ENCODE measurements around the gene AFF3. TPM values are rescaled to one million over a fixed set of nuclear protein-coding genes. Genes with fewer than 3 reads are reported as not detected.

Gene AFF3
- total and polyA plus RNA-seq, 10 of the 15 experiments (the other 5 are each of a cell fraction or from before 2014, with no cell fraction given): 0.26 to 5.5 (median 3.0) TPM

DNA sequence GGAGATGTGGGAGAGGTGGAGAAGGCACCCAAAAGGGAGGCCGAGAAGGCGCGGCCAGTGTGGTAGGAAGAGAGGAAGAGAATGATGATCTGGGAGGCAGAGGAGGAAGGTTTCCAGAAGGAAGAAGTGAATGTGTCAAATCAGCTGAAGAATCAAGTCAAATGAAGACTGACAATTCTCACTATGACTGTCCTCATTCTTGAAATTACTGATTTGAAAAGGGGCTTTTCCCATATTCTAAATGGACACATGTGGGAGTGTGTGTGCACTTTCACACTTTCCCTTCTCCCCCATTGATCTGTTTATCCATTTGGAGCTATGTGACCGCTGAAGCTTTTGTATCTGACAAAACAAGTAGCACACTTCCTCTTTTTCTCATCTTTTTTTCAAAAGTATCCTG, 6.1 kb downstream of the AFF3 start:
- ChIA-PET CTCF (no interaction called here), RAD21 (ENCODE audit: unreplicated experiment) (no interaction called here), POLR2A (no interaction called here), SMC1A (ENCODE audit: uncharacterized antibody, unreplicated experiment) (no interaction called here)
- Histone ChIP-seq H3K4me2 (ENCODE audit: control insufficient read depth, insufficient read depth) (no peak overlapping the region), H3K4me1 (ENCODE audit: control insufficient read depth, insufficient read depth, low read length) (peaks cover 20% of the 10 kb centered on the region), H3K27me3 (replicated peaks in 1 of 2; ENCODE audit: control insufficient read depth in 2 of 2, insufficient read depth in 2 of 2, low read length in 1 of 2) (peaks cover 0 to 3% of the 10 kb centered on the region in 2 experiments; a peak in 1 of 4 replicates), H2AFZ (ENCODE audit: control insufficient read depth, low read depth, low read length) (no peak overlapping the region), H3K9ac (ENCODE audit: control insufficient read depth, insufficient read depth, low read length) (no peak overlapping the region), H3K9me3 (replicated peaks; ENCODE audit: control insufficient read depth, insufficient read depth, low read length) (peaks cover 3% of the 10 kb centered on the region; the same call in 2 of the 3 replicates), H3K27ac (ENCODE audit: control insufficient read depth, insufficient read depth) (no peak overlapping the region), H3K79me2 (ENCODE audit: control insufficient read depth, insufficient read depth, low read length) (no peaks in the 10 kb centered on the region; the same call in none of the 2 replicates), H3K36me3 (ENCODE audit: control insufficient read depth in 2 of 2, insufficient read depth in 2 of 2, low read length in 1 of 2) (no peaks in the 10 kb centered on the region), H4K20me1 (ENCODE audit: control insufficient read depth, insufficient read depth) (peaks cover 6% of the 10 kb centered on the region; the same call in 1 of the 2 replicates), H3K4me3 (no peak overlapping the region)
- ATAC-seq (peak; percentile 52), FAIRE-seq (no peak), DNase-seq (ENCODE audit: low read depth, low spot score) (peak; percentile 16)
- no TSS peak for BruUV-seq (replicated peaks)
- 3% methylated on average over 4 of the region's 4 CpGs for WGBS (ENCODE audit: insufficient coverage, insufficient replicate concordance, low lambda C conversion rate, missing lambda C conversion rate)
- in situ Hi-C loops (cut with MboI) (no loop called here), intact Hi-C loops (cut with micrococcal nuclease; ENCODE audit: unreplicated experiment) (loop anchor here (2.0 kb wide), 1 partner anchor 20 kb away; no protein-coding TSS in a partner anchor)
- TF ChIP-seq EED (IDR thresholded peaks at IDR 0.05; ENCODE audit: low read depth) (peak; percentile 96), POLR2A (IDR thresholded peaks at IDR 0.05; ENCODE audit: low read depth, low read length) (no peak), POU2F2 (IDR thresholded peaks at IDR 0.05; ENCODE audit: borderline replicate concordance, low read depth, low read length) (peak; percentile 58; the same call in 1 of the 3 replicates), MTA3 (IDR thresholded peaks at IDR 0.05; ENCODE audit: borderline replicate concordance, low read length) (peak; percentile 99), CBFB (IDR thresholded peaks at IDR 0.05; ENCODE audit: low read depth) (no peak), SUPT20H (IDR thresholded peaks at IDR 0.05; ENCODE audit: borderline replicate concordance, control insufficient read depth, low read depth, low read length) (no peak), EP300 (IDR thresholded peaks at IDR 0.05; ENCODE audit: borderline replicate concordance in 1 of 2, control insufficient read depth in 1 of 2, low read depth in 2 of 2, low read length in 2 of 2) (peak in 1 of 2 experiments; percentile 58; a peak in 2 of 4 replicates), CREB1 (IDR thresholded peaks at IDR 0.05; ENCODE audit: low read depth) (peak; percentile 69), NFIC (IDR thresholded peaks at IDR 0.05; ENCODE audit: low read depth, low read length) (peak; percentile 98), CEBPB (IDR thresholded peaks at IDR 0.05; ENCODE audit: borderline replicate concordance in 1 of 2, low read depth in 2 of 2, low read length in 2 of 2) (peak in 1 of 2 experiments; percentile 84; a peak in 2 of 4 replicates), SUZ12 (IDR thresholded peaks at IDR 0.05; ENCODE audit: unreplicated experiment) (no peak), ZNF217 (IDR thresholded peaks at IDR 0.05) (peak; percentile 75), ZSCAN29 (IDR thresholded peaks at IDR 0.05) (no peak), TCF3 (IDR thresholded peaks at IDR 0.05; ENCODE audit: borderline replicate concordance, insufficient read depth, low read depth, low read length) (peak; percentile 91), BCL11A (IDR thresholded peaks at IDR 0.05; ENCODE audit: low read depth, low read length) (peak; percentile 96; the same call in 1 of the 2 replicates), MTA2 (IDR thresholded peaks at IDR 0.05; ENCODE audit: low read depth) (peak; percentile 43; the same call in 1 of the 2 replicates), SPI1 (IDR thresholded peaks at IDR 0.05; ENCODE audit: borderline replicate concordance, insufficient read depth, low read depth, low read length) (peak; percentile 93), ZBED1 (IDR thresholded peaks at IDR 0.05; ENCODE audit: borderline replicate concordance) (peak; percentile 95; the same call in 1 of the 2 replicates), SRF (IDR thresholded peaks at IDR 0.05; ENCODE audit: low read depth in 2 of 2, low read length in 2 of 2) (peak in 1 of 2 experiments; percentile 81; a peak in 2 of 4 replicates), BMI1 (IDR thresholded peaks at IDR 0.05; ENCODE audit: borderline replicate concordance) (0 out of 2 replicates have a peak, but pooled peaks have one; percentile 35), GABPA (IDR thresholded peaks at IDR 0.05; ENCODE audit: low read depth) (peak; percentile 74), TCF12 (IDR thresholded peaks at IDR 0.05; ENCODE audit: low read depth, low read length) (peak; percentile 70; the same call in 1 of the 2 replicates), HCFC1 (IDR thresholded peaks at IDR 0.05; ENCODE audit: low read length) (no peak), CHD4 (IDR thresholded peaks at IDR 0.05) (no peak)
- TF ChIP-seq, protein P1, sequence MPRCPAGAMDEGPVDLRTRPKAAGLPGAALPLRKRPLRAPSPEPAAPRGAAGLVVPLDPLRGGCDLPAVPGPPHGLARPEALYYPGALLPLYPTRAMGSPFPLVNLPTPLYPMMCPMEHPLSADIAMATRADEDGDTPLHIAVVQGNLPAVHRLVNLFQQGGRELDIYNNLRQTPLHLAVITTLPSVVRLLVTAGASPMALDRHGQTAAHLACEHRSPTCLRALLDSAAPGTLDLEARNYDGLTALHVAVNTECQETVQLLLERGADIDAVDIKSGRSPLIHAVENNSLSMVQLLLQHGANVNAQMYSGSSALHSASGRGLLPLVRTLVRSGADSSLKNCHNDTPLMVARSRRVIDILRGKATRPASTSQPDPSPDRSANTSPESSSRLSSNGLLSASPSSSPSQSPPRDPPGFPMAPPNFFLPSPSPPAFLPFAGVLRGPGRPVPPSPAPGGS (IDR thresholded peaks at IDR 0.05; ENCODE audit: borderline replicate concordance, insufficient read depth, low read depth, low read length, poor library complexity, severe bottlenecking): peak; percentile 87
- TF ChIP-seq, protein P2, sequence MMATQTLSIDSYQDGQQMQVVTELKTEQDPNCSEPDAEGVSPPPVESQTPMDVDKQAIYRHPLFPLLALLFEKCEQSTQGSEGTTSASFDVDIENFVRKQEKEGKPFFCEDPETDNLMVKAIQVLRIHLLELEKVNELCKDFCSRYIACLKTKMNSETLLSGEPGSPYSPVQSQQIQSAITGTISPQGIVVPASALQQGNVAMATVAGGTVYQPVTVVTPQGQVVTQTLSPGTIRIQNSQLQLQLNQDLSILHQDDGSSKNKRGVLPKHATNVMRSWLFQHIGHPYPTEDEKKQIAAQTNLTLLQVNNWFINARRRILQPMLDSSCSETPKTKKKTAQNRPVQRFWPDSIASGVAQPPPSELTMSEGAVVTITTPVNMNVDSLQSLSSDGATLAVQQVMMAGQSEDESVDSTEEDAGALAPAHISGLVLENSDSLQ (IDR thresholded peaks at IDR 0.05): no peak

All from GM12878 (cell line).